Measurements from ENCODE around the gene CNOT3.

CNOT3 gene

DNA sequence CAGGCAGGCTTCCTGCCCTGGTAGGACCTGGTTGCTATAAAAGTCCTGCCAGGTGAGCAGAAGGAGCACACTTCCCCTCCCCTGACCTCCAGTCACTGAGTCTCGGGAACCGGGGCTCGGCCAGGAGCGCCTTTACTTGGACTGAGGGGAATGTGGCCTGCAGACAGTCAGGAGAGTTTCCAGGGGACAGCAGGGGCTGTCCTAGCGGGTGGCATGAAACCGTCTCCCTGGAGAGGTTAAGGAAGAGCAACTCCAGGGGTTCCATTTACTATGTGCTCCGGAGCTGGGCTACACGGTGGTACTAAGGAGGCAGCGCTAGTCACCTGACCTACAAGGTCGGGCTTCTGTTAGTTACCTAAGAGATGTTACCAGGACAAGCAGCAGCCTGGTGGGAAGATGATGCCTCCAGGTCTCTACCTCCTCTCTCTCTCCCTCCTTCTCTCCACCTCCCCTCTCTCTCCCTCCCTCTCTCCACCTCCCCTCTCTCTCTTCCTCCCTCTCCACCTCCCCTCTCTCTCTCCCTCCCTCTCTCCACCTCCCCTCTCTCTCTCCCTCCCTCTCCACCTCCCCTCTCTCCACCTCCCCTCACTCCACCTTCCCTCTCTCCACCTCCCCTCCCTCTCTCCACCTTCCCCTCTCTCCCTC, 4.1 kb upstream of the CNOT3 start:
- peaks cover 9 to 17% (median 12%) of the 10 kb centered on the region in 5 donors for H3K4me1 ChIP-seq (ENCODE audit: control insufficient read depth in 5 of 5, insufficient read depth in 5 of 5, low read length in 5 of 5)
- H3K9me3 ChIP-seq (ENCODE audit: control insufficient read depth in 5 of 5, low read length in 5 of 5) = no peaks in the 10 kb centered on the region
- H3K4me3 ChIP-seq (ENCODE audit: low read depth in 1 of 5, low read length in 5 of 5) = no peak overlapping the region
- H3K27me3 ChIP-seq (ENCODE audit: control insufficient read depth in 5 of 5, insufficient read depth in 4 of 5, low read length in 5 of 5) = peaks cover 0 to 2% (median 0%) of the 10 kb centered on the region in 5 donors
- H3K9ac ChIP-seq (ENCODE audit: low read length in 5 of 5) = no peak overlapping the region
- H3K27ac ChIP-seq (ENCODE audit: low read depth, low read length) = no peak overlapping the region
- H3K36me3 ChIP-seq (ENCODE audit: control insufficient read depth in 5 of 5, insufficient read depth in 5 of 5, low read length in 5 of 5) = peaks cover 0 to 40% (median 36%) of the 10 kb centered on the region in 5 donors

DNA sequence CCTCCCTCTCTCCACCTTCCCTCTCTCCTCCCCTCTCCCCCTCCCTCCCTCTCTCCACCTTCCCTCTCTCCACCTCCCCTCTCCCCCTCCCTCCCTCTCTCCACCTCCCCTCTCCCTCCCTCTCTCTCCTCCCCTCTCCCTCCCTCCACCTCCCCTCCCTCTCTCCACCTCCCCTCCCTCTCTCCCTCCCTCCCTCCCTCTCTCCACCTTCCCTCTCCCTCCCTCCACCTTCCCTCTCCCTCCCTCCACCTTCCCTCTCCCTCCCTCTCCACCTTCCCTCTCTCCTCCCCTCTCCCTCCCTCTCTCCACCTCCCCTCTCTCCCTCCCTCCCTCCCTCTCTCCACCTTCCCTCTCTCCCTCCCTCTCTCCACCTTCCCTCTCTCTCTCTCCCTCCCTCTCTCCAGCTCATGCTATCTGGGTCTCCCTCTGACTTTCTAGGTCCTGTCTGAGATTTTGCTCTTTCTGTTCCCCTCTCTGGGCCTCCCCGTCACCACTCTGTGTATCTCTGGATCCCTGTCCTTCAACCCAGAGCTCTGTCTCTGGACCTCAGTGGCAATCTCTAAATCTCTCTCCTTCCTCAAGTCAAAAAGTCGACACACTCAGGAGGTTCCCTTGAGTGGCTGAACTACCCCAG, 3.5 kb upstream of the CNOT3 start:
- peaks cover 0 to 2% (median 0%) of the 10 kb centered on the region in 5 donors for H3K27me3 ChIP-seq (ENCODE audit: control insufficient read depth in 5 of 5, insufficient read depth in 4 of 5, low read length in 5 of 5)
- no peak overlapping the region for H3K4me3 ChIP-seq (ENCODE audit: low read depth in 1 of 5, low read length in 5 of 5)
- H3K27ac ChIP-seq (ENCODE audit: low read depth, low read length) = no peak overlapping the region
- no peaks in the 10 kb centered on the region for H3K9me3 ChIP-seq (ENCODE audit: control insufficient read depth in 5 of 5, low read length in 5 of 5)
- no peak overlapping the region for H3K9ac ChIP-seq (ENCODE audit: low read length in 5 of 5)
- H3K4me1 ChIP-seq (ENCODE audit: control insufficient read depth in 5 of 5, insufficient read depth in 5 of 5, low read length in 5 of 5) = peaks cover 13 to 23% (median 18%) of the 10 kb centered on the region in 5 donors
- H3K36me3 ChIP-seq (ENCODE audit: control insufficient read depth in 5 of 5, insufficient read depth in 5 of 5, low read length in 5 of 5) = peaks cover 0 to 34% (median 30%) of the 10 kb centered on the region in 5 donors

DNA sequence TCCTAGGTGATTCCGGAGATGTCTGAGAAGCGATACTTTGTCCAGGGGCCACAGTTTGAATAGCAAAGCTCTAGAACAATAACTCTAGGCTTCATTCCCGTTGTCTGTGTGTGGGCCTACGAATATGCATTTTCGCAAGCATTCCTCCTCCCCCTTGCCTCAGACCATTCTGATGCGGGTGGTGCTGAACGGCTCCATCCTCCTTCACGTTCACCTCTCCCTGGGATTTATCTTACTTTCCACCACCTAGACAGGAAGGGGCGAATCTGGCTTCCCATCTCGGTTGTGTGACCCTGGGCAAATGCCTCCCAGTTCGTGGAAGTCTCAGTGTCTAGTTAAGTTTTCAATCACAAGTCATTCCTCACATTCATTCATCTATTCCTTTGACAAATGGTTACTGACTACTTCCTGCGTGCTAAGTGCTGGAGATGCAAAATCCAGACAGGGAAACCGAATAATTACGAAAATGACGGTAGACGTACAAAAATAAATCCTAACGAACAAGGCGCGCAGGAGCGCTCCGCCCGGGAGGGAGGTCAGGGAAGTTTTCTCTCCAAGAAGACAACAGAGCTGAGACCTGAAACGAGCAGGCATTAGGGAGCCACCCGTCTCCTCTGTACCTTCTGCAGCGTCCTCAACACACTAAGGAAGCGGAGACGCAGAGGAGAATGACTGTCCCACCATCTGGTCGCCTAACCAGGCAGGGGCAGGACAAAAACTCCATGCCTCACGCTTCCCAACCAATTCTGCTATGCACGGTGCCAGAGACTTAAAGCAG, 1.3 kb upstream of the CNOT3 start:
- Histone ChIP-seq H3K27ac (ENCODE audit: low read depth, low read length) (no peak overlapping the region), H3K4me1 (ENCODE audit: control insufficient read depth in 5 of 5, insufficient read depth in 5 of 5, low read length in 5 of 5) (peaks cover 15 to 44% (median 34%) of the 10 kb centered on the region in 5 donors), H3K27me3 (ENCODE audit: control insufficient read depth in 5 of 5, insufficient read depth in 4 of 5, low read length in 5 of 5) (peaks cover 0 to 2% (median 0%) of the 10 kb centered on the region in 5 donors), H3K9ac (ENCODE audit: low read length in 5 of 5) (peak overlapping the region; percentile 35 to 72 (median 67)), H3K9me3 (ENCODE audit: control insufficient read depth in 5 of 5, low read length in 5 of 5) (no peaks in the 10 kb centered on the region), H3K36me3 (ENCODE audit: control insufficient read depth in 5 of 5, insufficient read depth in 5 of 5, low read length in 5 of 5) (peaks cover 0 to 25% (median 21%) of the 10 kb centered on the region in 5 donors), H3K4me3 (ENCODE audit: low read depth in 1 of 5, low read length in 5 of 5) (peak overlapping the region; percentile 67 to 80 (median 70))

DNA sequence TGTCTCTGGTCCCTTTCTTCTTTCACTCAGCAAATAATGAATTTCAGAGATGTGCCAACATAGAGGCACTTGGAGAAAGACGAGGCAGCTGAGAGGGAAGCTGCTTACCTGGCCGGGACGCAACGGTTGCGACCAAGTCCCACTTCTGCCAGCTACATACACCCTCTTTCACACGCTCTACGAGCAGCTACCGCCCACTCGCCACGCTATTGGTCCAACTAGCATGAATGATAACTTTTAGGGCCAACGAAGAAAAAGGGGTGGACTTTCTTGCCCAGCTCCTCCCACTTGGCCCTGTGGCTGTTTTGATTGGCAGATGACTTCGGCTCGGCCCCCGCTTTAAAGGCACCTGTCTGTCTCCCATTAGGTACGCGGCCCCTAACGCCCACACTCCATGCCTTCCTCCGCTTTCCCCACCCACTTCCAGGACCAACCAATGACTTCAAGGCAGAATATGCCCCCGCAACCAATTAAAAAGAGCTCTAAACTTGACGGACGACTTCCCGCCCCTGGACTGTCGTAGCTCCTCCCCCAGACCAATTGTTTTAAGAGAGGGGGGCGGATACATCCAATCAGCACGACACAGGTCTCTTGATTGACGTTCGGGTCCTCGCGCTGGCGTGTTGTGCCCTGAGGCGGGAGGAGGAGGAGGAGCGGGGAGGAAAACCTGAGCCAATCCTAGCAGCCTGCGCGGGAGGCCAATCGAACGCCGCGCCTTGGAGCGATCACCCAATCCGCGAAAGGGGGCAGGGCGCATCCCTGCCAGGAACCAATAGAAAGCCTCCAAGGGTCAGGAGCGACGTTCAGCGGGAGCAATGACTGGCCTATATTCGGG, 481 bp upstream of the CNOT3 start:
- peak overlapping the region; percentile 70 to 80 (median 76) for H3K4me3 ChIP-seq (ENCODE audit: low read depth in 1 of 5, low read length in 5 of 5)
- no peaks in the 10 kb centered on the region for H3K9me3 ChIP-seq (ENCODE audit: control insufficient read depth in 5 of 5, low read length in 5 of 5)
- H3K27ac ChIP-seq (ENCODE audit: low read depth, low read length) = peak overlapping the region; percentile 69
- H3K36me3 ChIP-seq (ENCODE audit: control insufficient read depth in 5 of 5, insufficient read depth in 5 of 5, low read length in 5 of 5) = peaks cover 0 to 22% (median 13%) of the 10 kb centered on the region in 5 donors
- H3K27me3 ChIP-seq (ENCODE audit: control insufficient read depth in 5 of 5, insufficient read depth in 4 of 5, low read length in 5 of 5) = peaks cover 0 to 2% (median 0%) of the 10 kb centered on the region in 5 donors
- peak overlapping the region in 4 of 5 donors; percentile 67 to 92 (median 76) for H3K9ac ChIP-seq (ENCODE audit: low read length in 5 of 5)
- H3K4me1 ChIP-seq (ENCODE audit: control insufficient read depth in 5 of 5, insufficient read depth in 5 of 5, low read length in 5 of 5) = peaks cover 15 to 48% (median 34%) of the 10 kb centered on the region in 5 donors

DNA sequence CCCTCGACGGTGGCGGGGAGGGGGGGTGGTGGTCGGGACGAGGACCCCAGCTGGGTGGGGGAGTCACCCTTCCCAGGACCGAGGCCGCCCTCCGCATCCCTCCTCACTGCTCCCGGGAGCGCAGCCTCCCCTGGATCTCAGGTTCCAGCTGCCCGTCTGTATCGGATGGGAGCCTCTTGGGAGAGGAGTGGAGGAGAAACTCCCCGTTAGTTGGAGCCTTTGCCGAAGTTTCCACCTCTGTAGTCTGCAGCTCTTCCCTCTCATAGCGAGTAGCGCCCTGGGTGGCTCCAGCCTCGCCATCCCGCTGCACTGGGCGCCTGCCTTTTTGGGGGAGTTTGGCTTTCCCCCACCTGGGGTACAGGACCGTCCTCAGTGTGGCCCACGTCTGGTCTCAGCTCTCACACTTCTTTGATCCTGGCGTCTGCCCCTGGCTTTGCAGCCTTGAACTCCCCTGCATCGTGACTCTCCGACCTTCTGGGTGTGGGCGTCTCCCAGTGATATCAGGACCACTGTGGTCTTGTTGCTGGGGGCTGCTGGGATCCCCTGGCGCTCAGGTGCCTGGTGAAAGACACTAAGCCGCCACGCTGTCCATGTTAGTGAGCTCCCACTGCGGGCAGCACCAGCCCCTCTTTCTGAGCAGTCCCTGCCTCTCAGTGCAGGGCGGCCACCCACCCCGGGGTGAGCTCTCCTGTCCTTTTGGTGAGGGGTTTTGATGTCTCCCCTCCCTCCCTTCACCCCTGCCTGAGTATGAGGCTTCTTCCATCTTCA, 1.1 kb downstream of the CNOT3 start:
- peak overlapping the region; percentile 43 to 77 (median 70) for H3K4me3 ChIP-seq (ENCODE audit: low read depth in 1 of 5, low read length in 5 of 5)
- peak overlapping the region in 4 of 5 donors; percentile 80 to 95 (median 89) for H3K9ac ChIP-seq (ENCODE audit: low read length in 5 of 5)
- H3K27me3 ChIP-seq (ENCODE audit: control insufficient read depth in 5 of 5, insufficient read depth in 4 of 5, low read length in 5 of 5) = peaks cover 0 to 2% (median 0%) of the 10 kb centered on the region in 5 donors
- H3K36me3 ChIP-seq (ENCODE audit: control insufficient read depth in 5 of 5, insufficient read depth in 5 of 5, low read length in 5 of 5) = peaks cover 0 to 31% (median 20%) of the 10 kb centered on the region in 5 donors
- H3K4me1 ChIP-seq (ENCODE audit: control insufficient read depth in 5 of 5, insufficient read depth in 5 of 5, low read length in 5 of 5) = peaks cover 15 to 48% (median 34%) of the 10 kb centered on the region in 5 donors
- peak overlapping the region; percentile 69 for H3K27ac ChIP-seq (ENCODE audit: low read depth, low read length)
- H3K9me3 ChIP-seq (ENCODE audit: control insufficient read depth in 5 of 5, low read length in 5 of 5) = no peaks in the 10 kb centered on the region

DNA sequence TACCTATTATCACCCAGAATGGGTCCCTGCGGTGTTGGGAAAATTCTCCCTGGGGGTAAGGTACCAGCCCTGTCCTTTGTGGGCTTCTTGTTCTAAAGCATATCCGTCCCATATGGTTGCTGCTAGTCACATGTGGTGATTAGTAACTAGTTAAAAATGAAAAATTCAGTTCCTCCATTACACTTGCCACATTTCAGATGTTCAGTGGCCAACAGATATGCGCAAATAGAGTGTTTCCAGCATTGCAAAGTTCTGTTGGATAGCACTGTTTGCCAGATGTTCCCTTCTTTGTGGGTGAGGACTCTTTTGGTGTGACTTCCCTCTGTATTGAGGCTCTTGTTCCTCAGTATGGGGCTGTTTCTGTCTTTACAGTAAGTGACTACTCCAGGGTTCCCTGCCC, 3.8 kb downstream of the CNOT3 start:
- Histone ChIP-seq H3K27ac (ENCODE audit: low read depth, low read length) (no peak overlapping the region), H3K9me3 (ENCODE audit: control insufficient read depth in 5 of 5, low read length in 5 of 5) (no peaks in the 10 kb centered on the region), H3K27me3 (ENCODE audit: control insufficient read depth in 5 of 5, insufficient read depth in 4 of 5, low read length in 5 of 5) (peaks cover 0 to 2% (median 0%) of the 10 kb centered on the region in 5 donors), H3K36me3 (ENCODE audit: control insufficient read depth in 5 of 5, insufficient read depth in 5 of 5, low read length in 5 of 5) (peaks cover 0 to 58% (median 47%) of the 10 kb centered on the region in 5 donors), H3K4me1 (ENCODE audit: control insufficient read depth in 5 of 5, insufficient read depth in 5 of 5, low read length in 5 of 5) (peaks cover 13 to 41% (median 29%) of the 10 kb centered on the region in 5 donors), H3K4me3 (ENCODE audit: low read depth in 1 of 5, low read length in 5 of 5) (no peak overlapping the region), H3K9ac (ENCODE audit: low read length in 5 of 5) (no peak overlapping the region)

DNA sequence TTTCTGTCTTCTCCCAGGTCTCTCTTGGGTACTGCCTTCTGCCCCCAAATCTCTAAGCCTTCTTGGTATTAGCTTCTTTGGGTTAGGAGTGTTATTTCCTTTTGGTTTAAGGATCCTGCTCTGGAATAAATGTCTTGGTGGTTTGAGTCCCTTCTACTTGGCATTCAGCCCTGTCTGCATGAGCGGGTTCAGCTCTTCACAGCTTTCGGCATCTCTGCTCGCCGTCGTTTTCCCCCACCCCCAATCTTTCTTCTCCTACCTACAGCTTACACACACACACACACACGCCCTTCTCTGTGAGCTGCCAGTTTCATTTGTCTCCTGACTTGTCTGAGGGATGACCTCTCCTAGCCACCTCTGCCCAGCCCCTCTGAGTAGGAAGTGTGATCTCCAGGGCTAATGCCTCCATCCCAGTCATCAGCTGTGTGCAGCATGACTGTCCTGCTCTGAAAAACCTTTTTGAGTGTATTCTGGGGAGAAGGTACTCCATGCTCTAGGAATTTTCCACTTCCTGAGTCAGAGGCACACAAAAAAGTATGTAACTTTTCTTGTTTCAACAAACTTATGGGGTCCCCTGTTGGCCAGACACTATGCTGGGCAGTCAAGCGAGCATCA, 4.7 kb downstream of the CNOT3 start:
- H3K9me3 ChIP-seq (ENCODE audit: control insufficient read depth in 5 of 5, low read length in 5 of 5) = no peaks in the 10 kb centered on the region
- H3K4me1 ChIP-seq (ENCODE audit: control insufficient read depth in 5 of 5, insufficient read depth in 5 of 5, low read length in 5 of 5) = peaks cover 6 to 35% (median 25%) of the 10 kb centered on the region in 5 donors
- peaks cover 0 to 67% (median 56%) of the 10 kb centered on the region in 5 donors for H3K36me3 ChIP-seq (ENCODE audit: control insufficient read depth in 5 of 5, insufficient read depth in 5 of 5, low read length in 5 of 5)
- no peak overlapping the region for H3K9ac ChIP-seq (ENCODE audit: low read length in 5 of 5)
- no peak overlapping the region for H3K27ac ChIP-seq (ENCODE audit: low read depth, low read length)
- no peaks in the 10 kb centered on the region for H3K27me3 ChIP-seq (ENCODE audit: control insufficient read depth in 5 of 5, insufficient read depth in 4 of 5, low read length in 5 of 5)
- no peak overlapping the region for H3K4me3 ChIP-seq (ENCODE audit: low read depth in 1 of 5, low read length in 5 of 5)

DNA sequence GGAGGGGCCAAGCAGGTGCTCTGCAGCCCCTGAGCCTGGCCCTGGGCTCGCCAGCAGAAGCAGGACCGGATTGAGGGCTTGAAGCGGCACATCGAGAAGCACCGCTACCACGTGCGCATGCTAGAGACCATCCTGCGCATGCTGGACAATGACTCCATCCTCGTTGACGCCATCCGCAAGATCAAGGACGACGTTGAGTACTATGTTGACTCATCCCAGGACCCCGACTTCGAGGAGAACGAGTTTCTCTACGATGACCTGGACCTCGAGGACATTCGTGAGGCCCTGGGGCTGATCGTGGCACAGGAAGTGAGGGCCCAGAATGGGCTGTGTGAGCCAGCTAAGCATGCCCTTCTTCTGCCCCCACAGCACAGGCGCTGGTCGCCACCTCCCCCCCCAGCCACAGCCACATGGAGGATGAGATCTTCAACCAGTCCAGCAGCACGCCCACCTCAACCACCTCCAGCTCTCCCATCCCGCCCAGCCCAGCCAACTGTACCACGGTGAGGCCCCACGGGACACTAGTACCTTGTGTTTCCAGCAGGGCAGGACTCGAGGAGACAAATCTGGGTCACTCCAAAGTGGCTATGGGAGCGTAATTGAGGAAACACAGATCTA, 8.1 kb downstream of the CNOT3 start:
- no peaks in the 10 kb centered on the region for H3K27me3 ChIP-seq (ENCODE audit: control insufficient read depth in 5 of 5, insufficient read depth in 4 of 5, low read length in 5 of 5)
- no peaks in the 10 kb centered on the region for H3K9me3 ChIP-seq (ENCODE audit: control insufficient read depth in 5 of 5, low read length in 5 of 5)
- no peak overlapping the region for H3K27ac ChIP-seq (ENCODE audit: low read depth, low read length)
- no peak overlapping the region for H3K9ac ChIP-seq (ENCODE audit: low read length in 5 of 5)
- H3K36me3 ChIP-seq (ENCODE audit: control insufficient read depth in 5 of 5, insufficient read depth in 5 of 5, low read length in 5 of 5) = peaks cover 0 to 93% (median 82%) of the 10 kb centered on the region in 5 donors
- H3K4me1 ChIP-seq (ENCODE audit: control insufficient read depth in 5 of 5, insufficient read depth in 5 of 5, low read length in 5 of 5) = peaks cover 0 to 9% (median 0%) of the 10 kb centered on the region in 5 donors
- no peak overlapping the region for H3K4me3 ChIP-seq (ENCODE audit: low read depth in 1 of 5, low read length in 5 of 5)

Measured in subcutaneous abdominal adipose tissue (tissue), 5 donors.